Panc1 (cell line): ENCODE measurements around the gene SIK2. TPM values are rescaled to one million over a fixed set of nuclear protein-coding genes. Genes with fewer than 3 reads are reported as not detected.

Experiments
- ATAC-seq: fragments of 200-7000 bp; cut with Tn5 transposase; 2 replicates; pipeline ENCODE4 v1.9.1; 2020; ENCODE audit warnings: mild to moderate bottlenecking, moderate library complexity
- BruUV-seq: library from RNA; stranded (reverse); fragments of 400-500 nt; replicated peaks from 2 replicates; lab custom pipeline; 2021; lab: Mats Ljungman, UMichigan
- CTCF ChIA-PET: fragments of 300-600 bp; sonication (Branson Sonifier 250); formaldehyde crosslinking; loops from one replicate; lab custom pipeline; 2022; ENCODE audit warnings: antibody characterized with exemption; lab: Charles Lee
- POLR2A ChIA-PET: fragments of 300-600 bp; sonication (Branson Sonifier 250); formaldehyde crosslinking; loops from one replicate; lab custom pipeline; 2022; ENCODE audit warnings: antibody characterized with exemption; lab: Charles Lee
- DNase-seq: peaks from one replicate; pipeline ENCODE4 v3.0.0-alpha.2; 2010; ENCODE audit warnings: low read depth, low spot score
- H3K27ac ChIP-seq: 2 replicates; pipeline ENCODE4 v1.5.1; 2011; ENCODE audit warnings: mild to moderate bottlenecking, low read length, inconsistent platforms
- H3K27me3 ChIP-seq: fragments of 200-500 bp; sonication (Bioruptor generic); 2 replicates; pipeline ENCODE4 v1.6.0; 2014; ENCODE audit warnings: low read length, inconsistent platforms; ENCODE audit not compliant: control insufficient read depth, insufficient read depth
- H3K36me3 ChIP-seq: fragments of 200-500 bp; sonication (Bioruptor generic); 2 replicates; pipeline ENCODE4 v1.5.1; 2014; ENCODE audit warnings: inconsistent platforms, mild to moderate bottlenecking, low read length, moderate library complexity; ENCODE audit not compliant: control insufficient read depth, insufficient read depth
- H3K4me1 ChIP-seq: 2 replicates; pipeline ENCODE4 v1.5.1; 2011; ENCODE audit warnings: inconsistent platforms, mild to moderate bottlenecking, low read length, moderate library complexity; ENCODE audit not compliant: control insufficient read depth, insufficient read depth
- H3K4me3 ChIP-seq, 2 experiments: 2 replicates each; pipeline ENCODE4 v1.5.1; 2011 to 2012; ENCODE audit warnings: low read depth in 2 of 2, low read length in 2 of 2, mild to moderate bottlenecking in 2 of 2, inconsistent platforms in 1 of 2, moderate library complexity in 1 of 2
- H3K9me3 ChIP-seq: fragments of 200-500 bp; sonication (Bioruptor generic); 2 replicates; pipeline ENCODE4 v1.5.1; 2014; ENCODE audit warnings: low read depth, mild to moderate bottlenecking, inconsistent platforms, low read length, moderate library complexity; ENCODE audit not compliant: control insufficient read depth, insufficient read depth
- POLR2AphosphoS5 ChIP-seq: IDR thresholded peaks from 2 replicates; pipeline ENCODE4 v1.6.1; 2012; ENCODE audit warnings: mild to moderate bottlenecking, low read depth, low read length, moderate library complexity
- SIN3A ChIP-seq: IDR thresholded peaks from 2 replicates; pipeline ENCODE4 v1.6.1; 2012; ENCODE audit warnings: low read depth, mild to moderate bottlenecking, low read length, moderate library complexity, borderline replicate concordance; ENCODE audit not compliant: insufficient read depth
- TCF7L2 ChIP-seq: IDR thresholded peaks from 2 replicates; pipeline ENCODE4 v1.6.1; 2011; ENCODE audit warnings: mild to moderate bottlenecking, low read depth, low read length, inconsistent platforms
- in situ Hi-C: cut with HindIII; loops from 2 replicates; pipeline ENCODE4 v1.10.0; 2016; ENCODE audit warnings: low sequenced_read_pairs, low pct_unique_long_range_greater_than_20kb
- intact Hi-C: fragments of 100-400 bp; cut with micrococcal nuclease; formaldehyde crosslinking; loops from one replicate; pipeline ENCODE4 v1.10.0; 2022; ENCODE audit not compliant: unreplicated experiment
- total RNA-seq: library from RNA; stranded (reverse); gene quantifications from one replicate; pipeline ENCODE4 v1.2.1, GENCODE V29; 2021; ENCODE audit not compliant: unreplicated experiment
- TF ChIP-seq, protein P1 (sequence below): fragments of 450-650 bp; IDR thresholded peaks from 2 replicates; pipeline ENCODE4 v1.5.1; 2017; ENCODE audit warnings: mild to moderate bottlenecking
- TF ChIP-seq, protein P2 (sequence below), 2 experiments: IDR thresholded peaks; 2 replicates each; pipeline ENCODE4 v1.6.1; 2011 to 2012; ENCODE audit warnings: low read depth in 2 of 2, control low read depth in 1 of 2, low read length in 1 of 2, mild to moderate bottlenecking in 1 of 2, moderate library complexity in 1 of 2; ENCODE audit not compliant: insufficient read depth in 1 of 2

The SIK2 gene
- total RNA-seq, 1 experiment from 2014 or later: 17.0 TPM

DNA sequence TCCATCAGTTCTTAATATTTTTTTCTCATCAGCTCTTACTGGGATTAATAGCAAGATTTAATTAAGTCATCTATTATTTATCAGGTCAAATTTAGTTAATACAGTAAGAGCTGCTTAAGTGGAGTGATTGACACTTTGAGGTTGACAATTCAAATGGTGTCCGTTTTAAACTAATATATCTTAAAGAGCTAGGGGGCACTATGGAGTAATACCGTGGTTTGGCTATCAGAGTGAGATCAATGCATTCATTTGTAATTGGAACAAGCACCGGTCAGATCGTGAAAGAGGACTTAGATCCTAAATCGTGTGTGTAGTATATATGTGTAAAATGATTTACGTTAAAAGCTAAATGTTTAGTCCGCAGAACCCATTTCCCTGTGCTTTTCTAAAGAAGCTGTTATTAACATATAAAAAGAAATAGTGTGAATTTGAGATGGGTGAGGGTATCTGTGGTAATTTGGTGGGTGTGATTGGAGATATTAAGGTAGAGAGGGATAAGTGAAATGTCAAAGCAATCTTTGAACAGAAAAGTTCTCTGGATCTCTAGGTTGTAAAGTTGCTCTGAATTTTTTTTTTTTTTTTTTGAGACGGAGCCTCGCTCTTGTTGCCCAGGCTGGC, 2.3 kb downstream of the SIK2 start:
- TF ChIP-seq, protein P1, sequence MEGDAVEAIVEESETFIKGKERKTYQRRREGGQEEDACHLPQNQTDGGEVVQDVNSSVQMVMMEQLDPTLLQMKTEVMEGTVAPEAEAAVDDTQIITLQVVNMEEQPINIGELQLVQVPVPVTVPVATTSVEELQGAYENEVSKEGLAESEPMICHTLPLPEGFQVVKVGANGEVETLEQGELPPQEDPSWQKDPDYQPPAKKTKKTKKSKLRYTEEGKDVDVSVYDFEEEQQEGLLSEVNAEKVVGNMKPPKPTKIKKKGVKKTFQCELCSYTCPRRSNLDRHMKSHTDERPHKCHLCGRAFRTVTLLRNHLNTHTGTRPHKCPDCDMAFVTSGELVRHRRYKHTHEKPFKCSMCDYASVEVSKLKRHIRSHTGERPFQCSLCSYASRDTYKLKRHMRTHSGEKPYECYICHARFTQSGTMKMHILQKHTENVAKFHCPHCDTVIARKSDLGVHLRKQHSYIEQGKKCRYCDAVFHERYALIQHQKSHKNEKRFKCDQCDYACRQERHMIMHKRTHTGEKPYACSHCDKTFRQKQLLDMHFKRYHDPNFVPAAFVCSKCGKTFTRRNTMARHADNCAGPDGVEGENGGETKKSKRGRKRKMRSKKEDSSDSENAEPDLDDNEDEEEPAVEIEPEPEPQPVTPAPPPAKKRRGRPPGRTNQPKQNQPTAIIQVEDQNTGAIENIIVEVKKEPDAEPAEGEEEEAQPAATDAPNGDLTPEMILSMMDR: peak; percentile 82; the same call in 1 of the 2 replicates
- no peak for TF ChIP-seq TCF7L2
- TF ChIP-seq SIN3A: no peak
- in situ Hi-C loops (no loop called here), intact Hi-C loops (loop anchor here (2.0 to 5.0 kb wide), 2 partner anchors 172 to 238 kb away; no protein-coding TSS in a partner anchor)
- Histone ChIP-seq H3K9me3 (no peaks in the 10 kb centered on the region), H3K27ac (peak overlapping the region; percentile 39), H3K4me3 (peak overlapping the region; percentile 34 to 78; a peak in 3 of 4 replicates), H3K36me3 (no peaks in the 10 kb centered on the region), H3K4me1 (peaks cover 25% of the 10 kb centered on the region), H3K27me3 (no peaks in the 10 kb centered on the region)
- POLR2A ChIA-PET: interaction anchor here (0.6 to 1.2 kb wide), 3 partner anchors 106 to 173 kb away, joined by 3 to 8 read pairs (median 3); partner anchors contain the start of gene PPP2R1B
- no peak for ATAC-seq
- no peak for DNase-seq
- CTCF ChIA-PET: interaction anchor here (0.6 to 1.3 kb wide), 7 partner anchors 17 to 676 kb away, joined by 3 to 5 read pairs (median 4); partner anchors contain the start of gene ALG9
- BruUV-seq: no TSS peak

DNA sequence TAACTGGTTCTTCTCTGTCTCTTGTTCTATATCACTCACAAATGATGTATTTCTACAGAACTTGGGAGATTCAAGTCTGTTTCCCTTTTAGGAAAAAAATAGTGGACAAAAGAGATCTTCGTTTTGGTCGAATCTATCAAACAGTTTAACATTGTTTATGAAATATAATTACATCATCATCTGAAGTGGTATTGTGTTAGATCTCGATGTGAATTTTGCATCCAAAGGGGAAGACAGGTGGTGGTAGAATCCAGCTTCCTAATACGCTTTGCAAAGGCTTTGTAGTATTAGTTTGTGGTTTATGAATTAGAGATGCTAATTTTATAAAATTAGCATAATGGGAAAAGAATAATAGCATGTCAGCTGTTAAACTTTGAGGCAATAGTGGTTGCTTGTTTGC, 3.4 kb downstream of the SIK2 start:
- Histone ChIP-seq H3K4me3 (no peak overlapping the region), H3K27me3 (no peaks in the 10 kb centered on the region), H3K27ac (no peak overlapping the region), H3K9me3 (no peaks in the 10 kb centered on the region), H3K4me1 (peaks cover 25% of the 10 kb centered on the region), H3K36me3 (no peaks in the 10 kb centered on the region)
- no peak for DNase-seq
- TF ChIP-seq POLR2AphosphoS5 (no peak), SIN3A (no peak), TCF7L2 (no peak)
- TF ChIP-seq, protein P1: no peak; the same call in 1 of the 2 replicates
- TF ChIP-seq, protein P2, sequence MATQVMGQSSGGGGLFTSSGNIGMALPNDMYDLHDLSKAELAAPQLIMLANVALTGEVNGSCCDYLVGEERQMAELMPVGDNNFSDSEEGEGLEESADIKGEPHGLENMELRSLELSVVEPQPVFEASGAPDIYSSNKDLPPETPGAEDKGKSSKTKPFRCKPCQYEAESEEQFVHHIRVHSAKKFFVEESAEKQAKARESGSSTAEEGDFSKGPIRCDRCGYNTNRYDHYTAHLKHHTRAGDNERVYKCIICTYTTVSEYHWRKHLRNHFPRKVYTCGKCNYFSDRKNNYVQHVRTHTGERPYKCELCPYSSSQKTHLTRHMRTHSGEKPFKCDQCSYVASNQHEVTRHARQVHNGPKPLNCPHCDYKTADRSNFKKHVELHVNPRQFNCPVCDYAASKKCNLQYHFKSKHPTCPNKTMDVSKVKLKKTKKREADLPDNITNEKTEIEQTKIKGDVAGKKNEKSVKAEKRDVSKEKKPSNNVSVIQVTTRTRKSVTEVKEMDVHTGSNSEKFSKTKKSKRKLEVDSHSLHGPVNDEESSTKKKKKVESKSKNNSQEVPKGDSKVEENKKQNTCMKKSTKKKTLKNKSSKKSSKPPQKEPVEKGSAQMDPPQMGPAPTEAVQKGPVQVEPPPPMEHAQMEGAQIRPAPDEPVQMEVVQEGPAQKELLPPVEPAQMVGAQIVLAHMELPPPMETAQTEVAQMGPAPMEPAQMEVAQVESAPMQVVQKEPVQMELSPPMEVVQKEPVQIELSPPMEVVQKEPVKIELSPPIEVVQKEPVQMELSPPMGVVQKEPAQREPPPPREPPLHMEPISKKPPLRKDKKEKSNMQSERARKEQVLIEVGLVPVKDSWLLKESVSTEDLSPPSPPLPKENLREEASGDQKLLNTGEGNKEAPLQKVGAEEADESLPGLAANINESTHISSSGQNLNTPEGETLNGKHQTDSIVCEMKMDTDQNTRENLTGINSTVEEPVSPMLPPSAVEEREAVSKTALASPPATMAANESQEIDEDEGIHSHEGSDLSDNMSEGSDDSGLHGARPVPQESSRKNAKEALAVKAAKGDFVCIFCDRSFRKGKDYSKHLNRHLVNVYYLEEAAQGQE (IDR thresholded peaks at IDR 0.05; ENCODE audit: insufficient read depth in 1 of 2, low read depth in 2 of 2, low read length in 1 of 2): no peak
- in situ Hi-C loops: no loop called here
- no peak for ATAC-seq
- intact Hi-C loops: loop anchor here (2.0 kb wide), 1 partner anchor 171 kb away; no protein-coding TSS in a partner anchor
- ChIA-PET POLR2A (no interaction called here), CTCF (no interaction called here)
- no TSS peak for BruUV-seq
